Activated T-helper 1 cell treated with anti-CD3 and anti-CD28 coated beads, Interleukin-12 subunit alpha, Interleukin-12 subunit beta, Interleukin-2, Interleukin-4 antibody, amounts not matched to agents 30 ng/mL and 10 ng/mL and 1 ng/mL, durations not matched to agents 14 hours and 24 hours and 36 hours (primary cell): ENCODE results near the gene RBBP4. TPM values are rescaled to one million over a fixed set of nuclear protein-coding genes. Genes with fewer than 3 reads are reported as not detected.

Source experiments
- DNase-seq: peaks from one replicate; pipeline ENCODE4 v3.0.0; 2021; ENCODE audit warnings: low spot score
- H3K27ac Mint-ChIP-seq: one replicate; pipeline ENCODE4 v1.8.0; 2021; ENCODE audit warnings: mild to moderate bottlenecking, mixed read lengths
- H3K27me3 Mint-ChIP-seq: one replicate; pipeline ENCODE4 v1.8.0; 2022; ENCODE audit warnings: mild to moderate bottlenecking, moderate library complexity, mixed read lengths; ENCODE audit not compliant: insufficient read depth
- H3K36me3 Mint-ChIP-seq: one replicate; pipeline ENCODE4 v1.8.0; 2021; ENCODE audit warnings: low read depth, mixed read lengths
- H3K4me1 Mint-ChIP-seq: one replicate; pipeline ENCODE4 v1.8.0; 2021; ENCODE audit warnings: low read depth, mixed read lengths
- H3K4me3 Mint-ChIP-seq: one replicate; pipeline ENCODE4 v1.8.0; 2021; ENCODE audit warnings: mild to moderate bottlenecking, moderate library complexity, mixed read lengths
- H3K9me3 Mint-ChIP-seq: one replicate; pipeline ENCODE4 v1.8.0; 2021; ENCODE audit warnings: mixed read lengths
- intact Hi-C: fragments of 100-400 bp; cut with micrococcal nuclease; formaldehyde crosslinking; loops from one replicate; pipeline ENCODE4 v1.15.1; 2024
- total RNA-seq: library from RNA; stranded (reverse); gene quantifications from 2 replicates; pipeline ENCODE4 v1.2.3, GENCODE V29; 2022

The RBBP4 gene
- 315 TPM in 2 replicates for total RNA-seq

DNA sequence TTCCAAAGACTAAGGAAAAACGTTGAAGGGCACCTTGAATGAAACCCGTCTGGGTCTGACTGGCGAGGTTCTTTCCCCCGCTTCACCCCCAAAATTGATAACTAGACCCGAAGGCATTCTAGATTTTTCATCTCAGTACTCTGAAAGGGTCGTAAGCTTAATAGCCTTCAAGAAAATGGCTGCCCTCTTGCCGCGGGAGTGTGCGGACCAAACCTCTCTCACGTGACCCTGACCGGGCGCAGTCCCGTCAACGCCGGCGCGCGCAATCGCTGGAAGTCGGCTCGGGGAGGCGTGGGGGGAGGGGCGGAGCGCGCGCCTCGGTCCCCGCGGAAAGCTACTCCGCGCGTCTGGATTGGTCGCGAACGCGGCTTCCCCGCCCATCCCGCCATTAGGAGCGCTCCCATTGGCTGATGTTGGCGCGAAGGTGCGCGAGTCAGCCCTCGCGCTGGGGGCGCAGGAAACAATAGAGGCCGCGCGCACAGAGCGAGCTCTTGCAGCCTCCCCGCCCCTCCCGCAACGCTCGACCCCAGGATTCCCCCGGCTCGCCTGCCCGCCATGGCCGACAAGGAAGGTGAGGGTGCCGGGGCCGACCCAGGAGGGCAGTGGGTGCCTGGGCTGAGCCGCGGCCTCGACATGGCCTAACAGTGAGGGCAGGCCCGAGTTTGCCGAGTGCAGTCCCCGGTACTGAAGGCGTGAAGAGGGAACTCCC lies at the start of gene RBBP4:
RBBP4 (plus strand) TSS at position 457 of the 709 bp plus-strand sequence; CDS start at position 556, 99 bp downstream.
- Mint-ChIP-seq H3K4me3 (peak within 1 kb of the TSS; percentile 94), H3K4me1 (peaks cover 55% of the 10 kb centered on the region), H3K36me3 (peaks cover 44% of the 10 kb centered on the region), H3K27ac (peak within 1 kb of the TSS; percentile 100), H3K27me3 (peaks cover 2% of the 10 kb centered on the region), H3K9me3 (no peaks in the 10 kb centered on the region)
- peak; percentile 99 for DNase-seq
- intact Hi-C loops: loop anchor here (1.0 to 5.0 kb wide), 9 partner anchors 28 to 1354 kb away; partner anchors contain the start of genes HDAC1, S100PBP, SNRNP40 and TMEM39B

DNA sequence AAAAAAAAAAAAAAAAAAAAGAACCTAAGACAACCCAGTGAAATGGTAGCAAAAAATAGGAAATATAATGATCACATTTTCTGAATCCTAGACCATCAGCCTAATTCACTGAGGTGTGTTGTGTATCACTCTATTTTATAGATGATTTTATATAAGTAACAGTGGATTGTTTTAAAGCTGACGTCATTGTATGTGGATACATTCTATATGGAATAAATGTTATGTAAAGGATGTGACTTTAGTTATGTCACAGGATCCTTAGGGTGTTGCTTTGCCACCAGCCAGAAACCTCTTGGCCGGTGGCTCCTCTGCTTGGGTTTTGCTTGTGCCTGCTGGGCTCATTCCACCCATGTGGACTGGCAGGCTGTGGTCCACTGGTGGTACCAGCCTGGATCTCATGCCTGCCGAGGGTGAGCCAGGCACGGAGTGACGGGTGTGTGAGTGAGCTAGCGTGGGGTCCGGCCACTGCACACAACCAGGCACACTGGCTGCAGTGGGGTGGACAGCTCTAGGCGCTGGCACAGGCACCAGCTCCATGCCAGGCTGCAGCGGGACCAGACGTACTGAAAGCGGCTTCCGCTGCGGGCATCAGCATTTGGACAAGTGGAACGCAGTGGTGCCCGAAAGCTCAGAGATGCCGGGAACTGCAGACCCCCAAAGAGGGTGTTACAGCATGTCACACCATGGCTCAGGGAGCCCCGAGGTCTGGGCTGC lies 45.1 kb upstream of the RBBP4 start:
- intact Hi-C loops: no loop called here
- no peak for DNase-seq
- Mint-ChIP-seq H3K27me3 (no peaks in the 10 kb centered on the region), H3K9me3 (no peaks in the 10 kb centered on the region), H3K4me3 (no peak overlapping the region), H3K36me3 (no peaks in the 10 kb centered on the region), H3K4me1 (no peaks in the 10 kb centered on the region), H3K27ac (no peak overlapping the region)

DNA sequence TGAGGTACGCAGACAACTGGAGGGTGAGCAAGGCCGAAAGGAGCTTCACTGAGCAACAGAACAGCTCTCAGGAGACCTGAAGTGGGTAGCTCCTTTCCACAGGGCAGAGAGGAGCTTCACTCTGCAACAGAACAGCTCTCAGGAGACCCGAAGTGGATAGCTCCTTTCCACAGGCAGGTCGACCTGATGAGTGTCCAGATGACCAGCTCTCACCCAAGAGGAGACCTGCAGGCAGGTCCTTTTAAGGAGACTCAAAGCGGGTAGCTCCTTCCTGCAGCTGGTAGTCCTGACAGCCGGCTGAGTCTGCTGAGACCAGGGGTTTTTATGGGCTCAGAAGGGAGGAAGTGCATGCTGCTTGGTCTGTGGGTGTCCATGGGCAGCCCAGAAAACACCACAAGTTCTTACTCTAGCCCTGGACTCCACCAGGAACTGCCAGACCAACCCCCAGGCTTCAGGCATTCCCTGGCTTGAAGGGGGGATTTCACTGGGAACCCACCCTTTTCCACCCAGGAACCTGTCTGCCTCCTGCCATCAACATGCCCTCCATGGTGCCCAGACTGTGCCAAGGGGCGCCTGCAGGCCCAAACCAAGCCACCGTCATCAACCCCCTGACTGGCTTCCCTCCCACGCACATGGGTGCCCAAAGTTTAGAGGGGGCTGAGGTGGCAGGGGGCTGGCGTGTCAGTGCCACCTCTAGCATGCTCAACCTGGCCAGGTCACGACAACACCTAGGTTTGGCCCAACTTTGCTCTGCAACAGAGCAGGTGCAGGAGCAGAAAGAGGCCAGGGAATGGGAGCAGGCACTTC lies 44.2 kb upstream of the RBBP4 start:
- Mint-ChIP-seq H3K27ac (no peak overlapping the region), H3K27me3 (no peaks in the 10 kb centered on the region), H3K4me3 (no peak overlapping the region), H3K9me3 (no peaks in the 10 kb centered on the region), H3K36me3 (no peaks in the 10 kb centered on the region), H3K4me1 (no peaks in the 10 kb centered on the region)
- no peak for DNase-seq
- intact Hi-C loops: no loop called here

DNA sequence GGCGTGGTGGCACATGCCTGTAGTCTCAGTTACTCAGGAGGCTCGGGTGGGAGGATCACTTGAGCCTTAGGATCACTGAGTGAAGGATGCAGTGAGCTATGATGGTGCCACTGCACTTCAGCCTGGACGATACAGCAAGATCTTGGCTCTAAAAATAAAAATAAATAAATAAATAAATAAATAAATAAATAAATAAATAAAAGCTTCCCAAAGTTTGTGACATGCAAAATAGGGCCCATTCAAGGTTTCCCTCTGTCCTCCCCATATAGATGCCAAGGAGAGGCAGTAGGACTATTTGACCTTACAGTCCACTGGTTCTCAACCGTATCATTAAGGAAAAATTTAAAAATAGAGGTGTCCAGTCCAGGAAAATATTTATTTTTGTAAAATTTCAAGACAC lies 41.8 kb upstream of the RBBP4 start:
- H3K4me1 Mint-ChIP-seq: peaks cover 12% of the 10 kb centered on the region
- intact Hi-C loops: no loop called here
- H3K36me3 Mint-ChIP-seq: no peaks in the 10 kb centered on the region
- H3K9me3 Mint-ChIP-seq: no peaks in the 10 kb centered on the region
- H3K27ac Mint-ChIP-seq: no peak overlapping the region
- no peak for DNase-seq
- H3K4me3 Mint-ChIP-seq: no peak overlapping the region
- no peaks in the 10 kb centered on the region for H3K27me3 Mint-ChIP-seq

DNA sequence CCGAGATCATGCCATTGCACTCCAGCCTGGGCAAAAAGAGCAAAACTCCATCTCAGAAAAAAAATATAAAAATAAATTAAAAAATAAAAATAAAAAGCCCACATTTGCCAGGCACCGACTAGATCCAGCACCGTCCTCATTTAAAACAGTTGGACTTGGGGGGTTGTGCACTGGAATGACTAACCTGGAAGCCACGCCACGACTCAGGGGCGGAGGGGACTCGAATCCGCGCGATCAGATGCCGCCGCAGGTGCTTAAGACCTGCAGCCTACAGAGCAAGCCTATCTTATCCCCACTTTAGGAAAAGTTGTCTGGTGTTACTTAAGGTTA lies 39.2 kb upstream of the RBBP4 start:
- H3K27ac Mint-ChIP-seq: no peak overlapping the region
- DNase-seq: no peak
- H3K27me3 Mint-ChIP-seq: no peaks in the 10 kb centered on the region
- peaks cover under 1% of the 10 kb centered on the region for H3K36me3 Mint-ChIP-seq
- no peaks in the 10 kb centered on the region for H3K9me3 Mint-ChIP-seq
- H3K4me3 Mint-ChIP-seq: peak overlapping the region; percentile 42
- H3K4me1 Mint-ChIP-seq: peaks cover 12% of the 10 kb centered on the region
- intact Hi-C loops: loop anchor here (1.0 kb wide), 1 partner anchor 38 kb away; the partner anchor contains the start of gene ZBTB8OS

DNA sequence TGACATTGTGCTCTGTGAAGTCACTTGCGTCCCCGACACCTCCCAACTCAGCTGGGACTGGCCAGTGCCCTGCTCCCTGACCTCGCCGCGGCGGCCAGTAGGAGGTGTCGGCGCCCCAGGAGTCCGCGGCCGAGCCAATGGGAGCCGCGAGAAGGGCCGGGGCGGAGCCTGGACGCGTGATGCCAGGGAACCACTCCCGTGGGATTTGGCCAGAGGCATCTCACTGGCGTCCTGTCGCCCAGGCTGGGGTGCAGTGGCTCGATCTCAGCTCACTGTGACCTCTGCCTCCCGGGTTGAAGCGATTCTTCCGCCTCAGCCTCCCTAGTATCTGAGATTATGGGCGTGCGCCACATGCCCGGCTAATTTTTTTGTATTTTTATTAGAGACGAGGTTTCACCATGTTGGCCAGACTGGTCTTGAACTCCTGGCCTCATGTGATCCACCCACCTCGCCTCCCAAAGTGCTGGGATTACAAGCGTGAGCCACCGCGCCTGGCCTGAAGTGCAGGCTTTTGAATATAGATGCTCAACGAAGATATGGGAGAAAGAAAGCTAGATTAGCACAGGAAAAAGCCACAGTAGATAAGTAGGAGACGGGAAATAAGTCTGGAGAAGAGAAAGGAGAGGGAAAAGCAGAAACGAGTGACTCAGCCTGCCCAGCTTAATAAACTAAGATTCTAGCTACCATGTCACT lies 38.7 kb upstream of the RBBP4 start:
- intact Hi-C loops: loop anchor here (1.0 kb wide), 1 partner anchor 38 kb away; the partner anchor contains the start of gene ZBTB8OS
- Mint-ChIP-seq H3K9me3 (no peaks in the 10 kb centered on the region), H3K4me1 (peaks cover 12% of the 10 kb centered on the region), H3K27me3 (no peaks in the 10 kb centered on the region), H3K27ac (no peak overlapping the region), H3K36me3 (peaks cover 3% of the 10 kb centered on the region), H3K4me3 (peak overlapping the region; percentile 42)
- peak; percentile 30 for DNase-seq

DNA sequence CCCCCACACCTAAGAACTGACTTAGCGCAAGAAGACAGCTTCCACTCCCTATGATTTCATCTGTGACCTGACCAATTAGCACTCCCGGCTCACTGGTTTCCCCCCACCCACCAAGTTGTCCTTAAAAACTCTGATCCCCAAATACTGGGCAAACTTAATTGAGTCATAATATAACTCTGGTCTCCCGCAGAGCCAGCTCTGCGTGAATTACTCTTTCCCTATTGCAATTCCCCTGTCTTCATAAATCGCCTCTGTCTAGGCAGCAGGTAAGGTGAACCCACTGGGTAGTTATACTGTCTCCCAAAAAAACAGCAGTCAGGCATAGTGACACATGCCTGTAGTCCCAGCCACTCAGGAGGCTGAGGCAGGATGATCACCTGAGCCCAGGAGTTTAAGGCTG lies 37.5 kb upstream of the RBBP4 start:
- H3K27me3 Mint-ChIP-seq: no peaks in the 10 kb centered on the region
- no peak overlapping the region for H3K27ac Mint-ChIP-seq
- H3K36me3 Mint-ChIP-seq: peaks cover 5% of the 10 kb centered on the region
- no peak overlapping the region for H3K4me3 Mint-ChIP-seq
- peaks cover 12% of the 10 kb centered on the region for H3K4me1 Mint-ChIP-seq
- H3K9me3 Mint-ChIP-seq: no peaks in the 10 kb centered on the region
- intact Hi-C loops: no loop called here
- DNase-seq: no peak

DNA sequence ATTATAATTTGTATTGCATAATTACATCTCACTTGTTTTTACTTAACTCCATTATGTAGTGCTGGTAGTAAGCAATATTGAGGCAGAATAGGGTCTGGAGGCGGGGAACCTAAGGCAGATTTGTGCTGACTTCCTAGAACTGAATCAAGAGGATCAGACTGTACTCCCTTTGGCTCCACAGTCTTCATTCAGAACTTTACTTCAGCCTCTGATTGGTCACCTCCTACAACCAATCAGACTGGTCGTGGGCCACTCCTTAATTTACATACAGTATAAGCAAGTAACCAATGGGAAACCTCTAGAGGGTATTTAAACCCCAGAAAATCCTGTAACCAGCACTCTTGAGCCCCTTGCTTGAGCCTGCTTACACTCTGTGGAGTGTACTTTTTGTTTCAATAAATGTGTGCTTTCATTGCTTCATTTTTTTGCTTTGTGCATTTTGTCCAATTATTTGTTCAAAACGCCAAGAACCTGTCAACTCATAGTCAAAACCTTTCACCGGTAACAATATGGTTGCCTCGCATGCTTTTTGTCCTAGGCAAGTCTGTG lies 32.3 kb upstream of the RBBP4 start:
- no peak overlapping the region for H3K4me3 Mint-ChIP-seq
- no peaks in the 10 kb centered on the region for H3K9me3 Mint-ChIP-seq
- no peak overlapping the region for H3K27ac Mint-ChIP-seq
- intact Hi-C loops: no loop called here
- peaks cover 25% of the 10 kb centered on the region for H3K36me3 Mint-ChIP-seq
- no peak for DNase-seq
- H3K27me3 Mint-ChIP-seq: no peaks in the 10 kb centered on the region
- peaks cover 19% of the 10 kb centered on the region for H3K4me1 Mint-ChIP-seq

DNA sequence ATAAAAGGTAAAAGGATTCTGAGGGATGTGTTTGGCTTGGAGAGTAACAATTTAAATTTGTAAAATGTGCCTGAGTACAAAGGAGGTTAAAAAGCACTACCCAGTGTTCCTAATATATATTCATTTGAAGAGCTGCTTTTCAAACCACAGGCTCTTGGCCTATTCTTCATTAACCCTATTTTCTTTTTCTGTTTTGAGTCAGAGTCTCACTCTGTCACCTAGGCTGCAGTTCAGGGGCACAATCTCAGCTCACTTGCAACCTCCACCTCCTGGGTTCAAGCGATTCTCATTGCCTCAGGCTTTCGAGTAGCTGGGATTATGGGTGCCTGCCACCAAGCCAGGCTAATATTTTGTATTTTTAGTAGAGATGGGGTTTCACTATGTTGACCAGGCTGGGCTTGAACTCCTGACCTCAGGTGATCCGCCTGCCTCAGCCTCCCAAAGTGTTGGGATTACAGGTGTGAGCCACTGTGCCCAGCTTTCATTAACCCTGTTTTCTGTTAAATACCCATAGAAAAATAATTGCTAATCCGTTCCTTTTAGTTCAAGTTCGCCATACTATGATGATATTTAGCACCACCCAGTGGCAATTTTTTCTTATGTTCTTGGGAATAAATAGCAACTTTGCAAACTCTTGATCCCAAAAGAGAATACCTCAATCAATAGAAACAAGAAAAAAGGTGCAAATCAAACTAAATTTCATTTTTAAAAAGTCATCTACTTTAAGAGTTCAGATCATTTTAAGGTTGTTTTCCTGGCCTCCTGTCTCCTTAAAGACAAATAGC lies 31.1 kb upstream of the RBBP4 start:
- no peak for DNase-seq
- H3K9me3 Mint-ChIP-seq: peaks cover 4% of the 10 kb centered on the region
- peaks cover 26% of the 10 kb centered on the region for H3K4me1 Mint-ChIP-seq
- peaks cover 30% of the 10 kb centered on the region for H3K36me3 Mint-ChIP-seq
- no peaks in the 10 kb centered on the region for H3K27me3 Mint-ChIP-seq
- H3K4me3 Mint-ChIP-seq: no peak overlapping the region
- no peak overlapping the region for H3K27ac Mint-ChIP-seq
- intact Hi-C loops: no loop called here

DNA sequence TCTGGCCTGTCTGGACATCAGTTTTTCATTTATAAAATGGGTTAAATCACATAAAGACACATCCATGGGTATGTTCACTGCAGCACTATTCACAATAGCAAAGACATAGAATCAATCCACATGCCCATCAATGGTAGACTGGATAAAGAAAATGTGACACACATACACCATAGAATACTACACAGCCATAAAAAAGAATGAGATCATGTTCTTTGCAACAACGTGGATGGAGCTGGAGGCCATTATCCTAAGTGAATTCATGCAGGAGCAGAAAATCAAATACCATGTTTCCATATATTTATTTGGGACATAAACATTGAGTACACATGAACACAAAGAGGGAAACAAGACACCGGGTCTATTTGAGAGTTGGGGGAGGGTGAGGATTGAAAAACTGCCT lies 28.8 kb upstream of the RBBP4 start:
- no peak overlapping the region for H3K4me3 Mint-ChIP-seq
- peaks cover 31% of the 10 kb centered on the region for H3K4me1 Mint-ChIP-seq
- intact Hi-C loops: loop anchor here (2.0 kb wide), 1 partner anchor 29 kb away; the partner anchor contains the start of genes RBBP4 and ZBTB8OS
- peaks cover 4% of the 10 kb centered on the region for H3K9me3 Mint-ChIP-seq
- H3K27me3 Mint-ChIP-seq: no peaks in the 10 kb centered on the region
- peaks cover 31% of the 10 kb centered on the region for H3K36me3 Mint-ChIP-seq
- H3K27ac Mint-ChIP-seq: no peak overlapping the region
- DNase-seq: no peak

DNA sequence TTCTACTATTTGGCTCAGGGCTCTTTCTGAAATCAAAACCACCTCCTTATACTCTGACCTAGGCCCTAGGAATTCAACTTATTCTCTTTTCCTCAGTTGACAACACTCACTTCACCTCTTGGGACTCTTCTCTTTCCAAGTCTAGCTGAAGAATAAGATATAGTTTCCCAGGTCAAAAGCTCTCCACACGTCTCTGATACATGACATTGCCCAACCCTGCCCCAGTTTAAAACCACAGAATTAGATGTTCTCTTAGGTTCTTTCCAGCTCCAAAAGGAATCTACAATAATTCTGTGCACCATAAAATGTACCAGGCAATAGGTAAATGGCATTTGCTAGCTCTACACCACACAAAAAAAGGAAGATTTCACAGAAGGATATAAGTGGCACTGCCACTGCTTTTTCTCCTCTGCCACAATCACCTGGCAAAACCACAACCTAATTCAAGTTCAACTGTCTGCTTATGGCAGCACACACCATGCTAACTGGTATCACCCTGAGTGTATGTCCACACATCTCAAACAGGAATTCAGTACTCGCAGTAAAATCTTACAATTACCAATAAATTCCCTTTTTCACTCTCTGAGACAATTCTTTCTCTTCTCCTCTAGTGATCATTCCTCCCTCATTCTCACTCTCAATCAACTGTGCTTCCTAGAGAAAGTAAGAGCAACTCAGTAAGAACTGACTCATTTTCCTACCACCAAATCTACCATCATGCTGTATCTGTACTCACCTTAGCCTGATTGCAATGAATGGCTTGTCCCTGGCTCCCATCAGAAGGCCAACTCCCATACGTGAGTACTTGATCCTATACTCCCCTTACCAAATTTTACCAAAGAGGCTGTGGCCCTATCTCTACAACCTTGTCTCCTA lies 28.0 kb upstream of the RBBP4 start:
- intact Hi-C loops: loop anchor here (1.0 to 2.0 kb wide), 2 partner anchors 28 to 103 kb away; partner anchors contain the start of genes RBBP4 and ZBTB8OS
- H3K4me1 Mint-ChIP-seq: peaks cover 38% of the 10 kb centered on the region
- H3K27me3 Mint-ChIP-seq: no peaks in the 10 kb centered on the region
- peaks cover 4% of the 10 kb centered on the region for H3K9me3 Mint-ChIP-seq
- peaks cover 34% of the 10 kb centered on the region for H3K36me3 Mint-ChIP-seq
- H3K4me3 Mint-ChIP-seq: no peak overlapping the region
- DNase-seq: no peak
- peak overlapping the region; percentile 64 for H3K27ac Mint-ChIP-seq
